CD4-positive, alpha-beta T cell (primary cell): ENCODE data around the gene NARF. TPM values are rescaled to one million over a fixed set of nuclear protein-coding genes. Genes with fewer than 3 reads are reported as not detected.

ENCODE experiments used
- ATAC-seq: fragments of 200-7000 bp; cut with Tn5 transposase; one replicate; pipeline ENCODE4 v1.10.0; 2022; ENCODE audit warnings: mild to moderate bottlenecking; ENCODE audit not compliant: poor library complexity
- CTCF ChIA-PET: fragments of 350-600 bp; sonication (Branson Sonifier 250); formaldehyde crosslinking; loops from one replicate; lab custom pipeline; 2021; ENCODE audit warnings: antibody characterized with exemption, inconsistent platforms; lab: Charles Lee
- POLR2A ChIA-PET: fragments of 350-600 bp; sonication (Branson Sonifier 250); formaldehyde crosslinking; loops from one replicate; lab custom pipeline; 2021; ENCODE audit warnings: antibody characterized with exemption, inconsistent platforms; lab: Charles Lee
- DNase-seq, 14 experiments: peaks; one replicate each; pipeline ENCODE4 v3.0.0-alpha.2; 2013 to 2020; ENCODE audit warnings: mixed read lengths in 2 of 14
- H3K27ac ChIP-seq, 2 donors: one replicate each; pipeline versions ENCODE4 v1.5.1 to v1.7.0; 2013; ENCODE audit warnings: low read length in 2 of 2, low read depth in 1 of 2, mild to moderate bottlenecking in 1 of 2
- H3K27me3 ChIP-seq, 2 experiments: 1 replicate in 1 of 2; 2 replicates in 1 of 2; pipeline versions ENCODE4 v1.6.1 to v1.7.0; 2013; ENCODE audit warnings: low read length in 2 of 2, control low read depth in 1 of 2, mild to moderate bottlenecking in 1 of 2, moderate library complexity in 1 of 2; ENCODE audit not compliant: insufficient read depth in 2 of 2, control insufficient read depth in 1 of 2
- H3K36me3 ChIP-seq: one replicate; pipeline ENCODE4 v1.6.1; 2013; ENCODE audit warnings: low read length, control low read depth; ENCODE audit not compliant: insufficient read depth
- H3K4me1 ChIP-seq: one replicate; pipeline ENCODE4 v1.6.1; 2013; ENCODE audit warnings: low read length, control low read depth; ENCODE audit not compliant: insufficient read depth
- H3K4me3 ChIP-seq: one replicate; pipeline ENCODE4 v1.5.1; 2013; ENCODE audit warnings: mild to moderate bottlenecking, low read length, moderate library complexity
- H3K9me3 ChIP-seq, 2 experiments: 1 replicate in 1 of 2; 2 replicates in 1 of 2; pipeline versions ENCODE4 v1.6.1 to v1.7.0; 2013; ENCODE audit warnings: low read length in 2 of 2, mild to moderate bottlenecking in 2 of 2, control low read depth in 1 of 2, moderate library complexity in 1 of 2; ENCODE audit not compliant: control insufficient read depth in 1 of 2, insufficient read depth in 1 of 2
- H3K27ac Mint-ChIP-seq: one replicate; pipeline ENCODE4 v1.8.0; 2020; ENCODE audit warnings: mixed read lengths
- H3K27me3 Mint-ChIP-seq: one replicate; pipeline ENCODE4 v1.8.0; 2021; ENCODE audit warnings: mixed read lengths
- H3K36me3 Mint-ChIP-seq: one replicate; pipeline ENCODE4 v1.8.0; 2021; ENCODE audit warnings: low read depth, mixed read lengths
- H3K4me1 Mint-ChIP-seq: one replicate; pipeline ENCODE4 v1.8.0; 2021; ENCODE audit warnings: low read depth, mixed read lengths
- H3K4me3 Mint-ChIP-seq: one replicate; pipeline ENCODE4 v1.8.0; 2020; ENCODE audit warnings: mild to moderate bottlenecking, mixed read lengths
- H3K9me3 Mint-ChIP-seq: one replicate; pipeline ENCODE4 v1.8.0; 2020; ENCODE audit warnings: mixed read lengths
- intact Hi-C, 2 experiments: fragments of 100-400 bp; cut with DNase I in 1 of 2; cut with micrococcal nuclease in 1 of 2; formaldehyde crosslinking; loops; one replicate each; pipeline versions ENCODE4 v1.15.1 to v1.9.0; 2023 to 2025; cut with DNase I, micrococcal nuclease
- total RNA-seq, 174 experiments: library from RNA in 2 of 174; stranded (reverse) in 2 of 174; gene quantifications; one replicate each; pipeline ENCODE4 v1.2.3 and lab custom pipeline; 2021 to 2026
- TF ChIP-seq, protein P1 (sequence below): fragments of 200-600 bp; IDR thresholded peaks from one replicate; pipeline ENCODE4 v1.8.0; 2022; ENCODE audit warnings: antibody characterized with exemption, mild to moderate bottlenecking

NARF gene
- total RNA-seq, 2 experiments from 2014 or later, result 57.1 to 62.0 TPM

- ChIA-PET CTCF (no interaction called here), POLR2A (interaction anchor here (0.6 to 3.5 kb wide), 10 partner anchors 22 to 200 kb away, joined by 3 to 22 read pairs (median 3); partner anchors contain the start of genes FOXK2 and NARF)
- DNase-seq (peak in 13 of 14 experiments; percentile 15 to 79 (median 31)), ATAC-seq (peak; percentile 40)
- no peaks in the 10 kb centered on the region for H3K27me3 Mint-ChIP-seq
- peak overlapping the region; percentile 55 for H3K4me3 ChIP-seq
- peak overlapping the region; percentile 93 for H3K27ac Mint-ChIP-seq
- H3K4me3 Mint-ChIP-seq, result peak overlapping the region; percentile 95
- no peaks in the 10 kb centered on the region for H3K9me3 ChIP-seq
- H3K9me3 Mint-ChIP-seq, result no peaks in the 10 kb centered on the region
- peak overlapping the region in 1 of 2 donors; percentile 51 for H3K27ac ChIP-seq
- H3K4me1 Mint-ChIP-seq, result peaks cover 22% of the 10 kb centered on the region
- intact Hi-C loops, result loop anchor here (1.0 to 5.0 kb wide), 6 partner anchors 21 to 145 kb away; partner anchors contain the start of genes FOXK2 (in 2 of the 2), HEXD (in 1 of the 2), NARF (in 1 of the 2) and OGFOD3 (in 1 of the 2)
- peaks cover 9% of the 10 kb centered on the region for H3K36me3 Mint-ChIP-seq
- H3K27me3 ChIP-seq, result no peaks in the 10 kb centered on the region
- H3K4me1 ChIP-seq, result peaks cover 38% of the 10 kb centered on the region
- H3K36me3 ChIP-seq, result no peaks in the 10 kb centered on the region
- TF ChIP-seq, protein P1, sequence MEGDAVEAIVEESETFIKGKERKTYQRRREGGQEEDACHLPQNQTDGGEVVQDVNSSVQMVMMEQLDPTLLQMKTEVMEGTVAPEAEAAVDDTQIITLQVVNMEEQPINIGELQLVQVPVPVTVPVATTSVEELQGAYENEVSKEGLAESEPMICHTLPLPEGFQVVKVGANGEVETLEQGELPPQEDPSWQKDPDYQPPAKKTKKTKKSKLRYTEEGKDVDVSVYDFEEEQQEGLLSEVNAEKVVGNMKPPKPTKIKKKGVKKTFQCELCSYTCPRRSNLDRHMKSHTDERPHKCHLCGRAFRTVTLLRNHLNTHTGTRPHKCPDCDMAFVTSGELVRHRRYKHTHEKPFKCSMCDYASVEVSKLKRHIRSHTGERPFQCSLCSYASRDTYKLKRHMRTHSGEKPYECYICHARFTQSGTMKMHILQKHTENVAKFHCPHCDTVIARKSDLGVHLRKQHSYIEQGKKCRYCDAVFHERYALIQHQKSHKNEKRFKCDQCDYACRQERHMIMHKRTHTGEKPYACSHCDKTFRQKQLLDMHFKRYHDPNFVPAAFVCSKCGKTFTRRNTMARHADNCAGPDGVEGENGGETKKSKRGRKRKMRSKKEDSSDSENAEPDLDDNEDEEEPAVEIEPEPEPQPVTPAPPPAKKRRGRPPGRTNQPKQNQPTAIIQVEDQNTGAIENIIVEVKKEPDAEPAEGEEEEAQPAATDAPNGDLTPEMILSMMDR, result no peak
Observed at GRCh38 chr17:82497483-82498405, 39.2 kb downstream of the NARF start.

GRCh38 chr17:82502207-82502606, 43.7 kb downstream of the NARF start:
- Mint-ChIP-seq H3K4me3 (no peak overlapping the region), H3K27me3 (no peaks in the 10 kb centered on the region), H3K27ac (no peak overlapping the region), H3K36me3 (peaks cover 4% of the 10 kb centered on the region), H3K4me1 (peaks cover 10% of the 10 kb centered on the region), H3K9me3 (no peaks in the 10 kb centered on the region)
- H3K36me3 ChIP-seq, result no peaks in the 10 kb centered on the region
- ATAC-seq (no peak), DNase-seq (no peak)
- no peaks in the 10 kb centered on the region for H3K27me3 ChIP-seq
- CTCF ChIA-PET, result no interaction called here
- H3K9me3 ChIP-seq, result no peaks in the 10 kb centered on the region
- intact Hi-C loops, result no loop called here
- H3K27ac ChIP-seq, result no peak overlapping the region
- TF ChIP-seq, protein P1, result no peak
- POLR2A ChIA-PET, result no interaction called here
- no peak overlapping the region for H3K4me3 ChIP-seq
- peaks cover 13% of the 10 kb centered on the region for H3K4me1 ChIP-seq

- H3K27ac ChIP-seq, result no peak overlapping the region
- CTCF ChIA-PET, result no interaction called here
- Mint-ChIP-seq H3K4me3 (no peak overlapping the region), H3K27ac (no peak overlapping the region), H3K36me3 (no peaks in the 10 kb centered on the region), H3K4me1 (peaks cover 1% of the 10 kb centered on the region), H3K27me3 (no peaks in the 10 kb centered on the region), H3K9me3 (no peaks in the 10 kb centered on the region)
- ATAC-seq, result no peak
- no peaks in the 10 kb centered on the region for H3K9me3 ChIP-seq
- POLR2A ChIA-PET, result no interaction called here
- no peaks in the 10 kb centered on the region for H3K27me3 ChIP-seq
- no peaks in the 10 kb centered on the region for H3K36me3 ChIP-seq
- DNase-seq, result no peak
- H3K4me3 ChIP-seq, result no peak overlapping the region
- H3K4me1 ChIP-seq, result peaks cover 4% of the 10 kb centered on the region
- TF ChIP-seq, protein P1, result no peak
- intact Hi-C loops, result no loop called here
Observed at GRCh38 chr17:82503094-82503727, 44.7 kb downstream of the NARF start.
